K562 (cell line): ENCODE measurements around the gene SHISA5. TPM values are rescaled to one million over a fixed set of nuclear protein-coding genes. Genes with fewer than 3 reads are reported as not detected.

Source experiments
- ATAC-seq: fragments of 200-7000 bp; cut with Tn5 transposase; 3 replicates; pipeline ENCODE4 v1.9.1; 2020; ENCODE audit warnings: moderate library complexity
- BruUV-seq: library from RNA; stranded (reverse); fragments of 400-500 nt; replicated peaks from 2 replicates; lab custom pipeline; 2021; lab: Mats Ljungman, UMichigan
- CTCF ChIA-PET: fragments of 300-600 bp; formaldehyde crosslinking; extraction: SDS; loops from one replicate; lab custom pipeline; 2021; ENCODE audit warnings: low intra/inter-chr PET ratio; lab: Yijun Ruan, JAX
- POLR2A ChIA-PET: fragments of 300-600, 350-650 bp; sonication (Branson Sonifier 250); formaldehyde crosslinking; extraction: SDS; loops from one replicate; lab custom pipeline; 2021; ENCODE audit warnings: antibody characterized with exemption, inconsistent platforms; lab: Yijun Ruan, JAX
- DNase-seq, 4 experiments: peaks; one replicate each; pipeline versions ENCODE4 v3.0.0 to v3.0.0-alpha.2; 2011 to 2018; ENCODE audit warnings: low spot score in 3 of 4, mixed read lengths in 3 of 4; ENCODE audit errors: extremely low read depth in 1 of 4
- FAIRE-seq: peaks from 2 replicates; lab custom pipeline; 2011; peaks lifted over from hg19 to GRCh38; lab: Jason Lieb, UNC
- H2AFZ ChIP-seq: 2 replicates; pipeline ENCODE4 v1.6.0; 2011; ENCODE audit warnings: low read depth, low read length, control low read depth, inconsistent platforms
- H3K27ac ChIP-seq: fragments of 200-600 bp; 3 replicates; pipeline ENCODE4 v1.8.0; 2011; ENCODE audit warnings: low read depth, mild to moderate bottlenecking, control low read depth, inconsistent platforms, low read length, moderate library complexity, mixed read lengths; ENCODE audit errors: extremely low read depth
- H3K27me3 ChIP-seq, 2 experiments: fragments of 300-600 bp in 1 of 2; 2 replicates in 1 of 2; 3 replicates in 1 of 2; pipeline versions ENCODE4 v1.6.0 to v1.8.0; 2011; ENCODE audit warnings: inconsistent platforms in 2 of 2, low read length in 2 of 2, mild to moderate bottlenecking in 1 of 2, mixed read lengths in 1 of 2, moderate library complexity in 1 of 2; ENCODE audit not compliant: control insufficient read depth in 2 of 2, insufficient read depth in 2 of 2
- H3K36me3 ChIP-seq: fragments of 300-600 bp; 3 replicates; pipeline ENCODE4 v1.8.0; 2011; ENCODE audit warnings: mild to moderate bottlenecking, low read length, inconsistent platforms; ENCODE audit not compliant: control insufficient read depth, insufficient read depth
- H3K4me1 ChIP-seq, 2 experiments: fragments of 200-600 bp in 1 of 2; replicated peaks in 1 of 2; 2 replicates in 1 of 2; 3 replicates in 1 of 2; pipeline versions ENCODE4 v1.5.1 to v1.8.0; 2011; ENCODE audit warnings: inconsistent platforms in 2 of 2, low read length in 2 of 2, mild to moderate bottlenecking in 1 of 2, mixed read lengths in 1 of 2, moderate library complexity in 1 of 2; ENCODE audit not compliant: control insufficient read depth in 2 of 2, insufficient read depth in 2 of 2
- H3K4me2 ChIP-seq: 2 replicates; pipeline ENCODE4 v1.6.1; 2011; ENCODE audit warnings: low read length, control low read depth, inconsistent platforms, mixed read lengths; ENCODE audit not compliant: insufficient read depth
- H3K4me3 ChIP-seq: fragments of 200-600 bp; sonication (generic), shearing (Covaris generic); 2 replicates; pipeline ENCODE4 v1.5.1; 2016; ENCODE audit warnings: control low read depth, inconsistent platforms
- H3K79me2 ChIP-seq: fragments of 200-600 bp; 3 replicates; pipeline ENCODE4 v1.8.0; 2011; ENCODE audit warnings: low read length, inconsistent platforms; ENCODE audit not compliant: control insufficient read depth, insufficient read depth
- H3K9ac ChIP-seq, 2 experiments: 2 replicates each; pipeline versions ENCODE4 v1.6.0 to v1.6.1; 2011; ENCODE audit warnings: low read depth in 2 of 2, low read length in 2 of 2, control low read depth in 1 of 2, inconsistent platforms in 1 of 2, mild to moderate bottlenecking in 1 of 2, mixed read lengths in 1 of 2; ENCODE audit not compliant: insufficient read depth in 1 of 2
- H3K9me1 ChIP-seq: one replicate; pipeline ENCODE4 v1.6.0; 2011; ENCODE audit warnings: inconsistent platforms, mild to moderate bottlenecking, low read length, moderate library complexity; ENCODE audit not compliant: control insufficient read depth, insufficient read depth
- H3K9me3 ChIP-seq: replicated peaks from 2 replicates; pipeline ENCODE4 v1.5.1; 2011; ENCODE audit warnings: low read depth, low read length, inconsistent platforms; ENCODE audit not compliant: control insufficient read depth, insufficient read depth
- H4K20me1 ChIP-seq: replicated peaks from 2 replicates; pipeline ENCODE4 v1.6.1; 2011; ENCODE audit warnings: low read length, inconsistent platforms, mixed read lengths; ENCODE audit not compliant: control insufficient read depth, insufficient read depth
- CTCFL ChIP-seq: IDR thresholded peaks from 2 replicates; pipeline ENCODE4 v1.6.1; 2011; ENCODE audit warnings: borderline replicate concordance, low read depth, mild to moderate bottlenecking, moderate library complexity, low read length; ENCODE audit not compliant: insufficient read depth, poor library complexity, severe bottlenecking
- PCBP1 ChIP-seq: fragments of 200-400 bp; formaldehyde crosslinking; IDR thresholded peaks from 2 replicates; pipeline ENCODE4 v1.6.1; 2018; ENCODE audit warnings: mild to moderate bottlenecking, low read depth, low read length; ENCODE audit not compliant: poor library complexity, severe bottlenecking
- RREB1 ChIP-seq: fragments of 250-450 bp; sonication (Bioruptor Pico); IDR thresholded peaks from 2 replicates; pipeline ENCODE4 v1.4.0; 2020
- ZNF407 ChIP-seq: fragments of 450-650 bp; IDR thresholded peaks from 2 replicates; pipeline ENCODE4 v1.6.1; 2016; ENCODE audit warnings: low read depth
- WGBS: fragments of 100-300 bp; shearing (Covaris generic); methylation state at CpG from one replicate; pipeline ENCODE4 v1.1.6; 2016; ENCODE audit warnings: low coverage, mixed read lengths; ENCODE audit not compliant: insufficient coverage; ENCODE audit errors: missing lambda C conversion rate; 5-methylcytosine and 5-hydroxymethylcytosine counted together
- in situ Hi-C: fragments of 300-500 bp; cut with MboI; formaldehyde crosslinking; loops from 4 replicates; pipeline ENCODE4 v1.15.0; 2018; ENCODE audit warnings: inconsistent platforms, mixed read lengths
- intact Hi-C: fragments of 100-400 bp; cut with micrococcal nuclease; formaldehyde crosslinking; loops from 2 replicates; pipeline ENCODE4 v1.14.2; 2022
- polyA plus RNA-seq, 8 experiments: library from polyadenylated mRNA; depleted of rRNA in 4 of 8; stranded (reverse) in 5 of 8; unstranded in 3 of 8; fragments of >200 nt; fragmentation: Nextera tagmentation in 2 of 8; fragmentation: Illumina TruSeq in 1 of 8; extraction: Ambion mirVana in 2 of 8; extraction: Trizol in 1 of 8; gene quantifications; 2 replicates each; pipeline versions ENCODE4 v1.2.1 to v1.2.3, GENCODE V29; 2011 to 2014; ENCODE audit warnings: inconsistent platforms in 1 of 8, missing spikeins in 1 of 8
- total RNA-seq, 7 experiments: library from RNA; depleted of rRNA in 6 of 7; stranded (reverse); fragments of >200 nt in 6 of 7; fragmentation: Illumina TruSeq in 2 of 7; extraction: Trizol in 2 of 7; gene quantifications; 2 replicates each; pipeline versions ENCODE4 v1.2.1 to v1.2.3, GENCODE V29; 2011 to 2021; ENCODE audit warnings: low replicate concordance in 1 of 7

The SHISA5 gene
- total and polyA plus RNA-seq, 9 of the 15 experiments (the other 6 are each of a cell fraction or from before 2014, with no cell fraction given): 8.4 to 85.8 (median 56.1) TPM

GRCh38 chr3:48436477-48436787 is 67.5 kb downstream of the SHISA5 start:
- POLR2A ChIA-PET: interaction anchor here (0.5 to 2.3 kb wide), 14 partner anchors 10 to 278 kb away, joined by 3 to 21 read pairs (median 4); partner anchors contain the start of genes ATRIP and CDC25A
- peaks cover 28% of the 10 kb centered on the region for H3K79me2 ChIP-seq
- CTCF ChIA-PET: interaction anchor here (0.6 to 4.6 kb wide), 6 partner anchors 35 to 1745 kb away, joined by 3 to 59 read pairs (median 14); no protein-coding TSS in a partner anchor
- peaks cover 6% of the 10 kb centered on the region for H3K9me1 ChIP-seq
- peak overlapping the region in 1 of 2 experiments; percentile 46; a peak in 1 of 4 replicates for H3K9ac ChIP-seq
- no peak for ATAC-seq
- no peak for DNase-seq
- no peak overlapping the region for H3K27ac ChIP-seq
- no peak overlapping the region for H3K4me2 ChIP-seq
- H4K20me1 ChIP-seq: no peaks in the 10 kb centered on the region
- H3K4me3 ChIP-seq: no peak overlapping the region
- 0% methylated on average over 1 of the region's 1 CpG for WGBS
- FAIRE-seq: no peak
- no peak overlapping the region for H2AFZ ChIP-seq
- H3K9me3 ChIP-seq: no peaks in the 10 kb centered on the region
- H3K36me3 ChIP-seq: peaks cover 33% of the 10 kb centered on the region; the same call in 2 of the 3 replicates
- H3K27me3 ChIP-seq: no peaks in the 10 kb centered on the region; a peak in 1 of 5 replicates
- in situ Hi-C loops: loop anchor here (5.0 to 10.0 kb wide), 4 partner anchors 34 to 242 kb away; no protein-coding TSS in a partner anchor
- intact Hi-C loops: loop anchor here (1.0 to 2.0 kb wide), 4 partner anchors 35 to 242 kb away; no protein-coding TSS in a partner anchor
- BruUV-seq: no TSS peak
- H3K4me1 ChIP-seq: peaks cover 14 to 16% of the 10 kb centered on the region in 2 experiments; a peak in 4 of 5 replicates
- TF ChIP-seq PCBP1: no peak
- TF ChIP-seq ZNF407: no peak
- TF ChIP-seq CTCFL: no peak
- no peak for TF ChIP-seq RREB1
